Esophagus (tissue), 2 donors: Measurements from ENCODE around the gene TMIE. TPM values are rescaled to one million over a fixed set of nuclear protein-coding genes. Genes with fewer than 3 reads are reported as not detected.

ENCODE experiments used
- H3K27ac ChIP-seq, 2 donors: one replicate each; pipeline ENCODE4 v1.5.1; 2013; ENCODE audit warnings: low read depth in 2 of 2, mild to moderate bottlenecking in 2 of 2, inconsistent platforms in 1 of 2, low read length in 1 of 2, moderate library complexity in 1 of 2
- H3K27me3 ChIP-seq, 2 donors: one replicate each; pipeline ENCODE4 v1.6.1; 2013; ENCODE audit warnings: low read length in 2 of 2, control low read depth in 1 of 2, mild to moderate bottlenecking in 1 of 2; ENCODE audit not compliant: insufficient read depth in 2 of 2, control insufficient read depth in 1 of 2
- H3K36me3 ChIP-seq, 2 donors: one replicate each; pipeline ENCODE4 v1.6.1; 2013; ENCODE audit warnings: low read length in 1 of 2; ENCODE audit not compliant: control insufficient read depth in 2 of 2, insufficient read depth in 2 of 2
- H3K4me1 ChIP-seq, 2 donors: one replicate each; pipeline ENCODE4 v1.6.1; 2013; ENCODE audit warnings: low read length in 1 of 2; ENCODE audit not compliant: control insufficient read depth in 2 of 2, insufficient read depth in 2 of 2
- H3K4me3 ChIP-seq, 2 donors: one replicate each; pipeline ENCODE4 v1.5.1; 2013; ENCODE audit warnings: low read length in 2 of 2, mild to moderate bottlenecking in 2 of 2, low read depth in 1 of 2, moderate library complexity in 1 of 2
- H3K9me3 ChIP-seq, 2 donors: one replicate each; pipeline ENCODE4 v1.6.1; 2013; ENCODE audit warnings: mild to moderate bottlenecking in 2 of 2, low read depth in 1 of 2, low read length in 1 of 2, moderate library complexity in 1 of 2; ENCODE audit not compliant: control insufficient read depth in 2 of 2, insufficient read depth in 1 of 2
- WGBS, 2 donors: extraction: QIAGEN DNeasy Blood & Tissue Kit; methylation state at CpG; one replicate each; pipeline ENCODE4 v1.1.7; 2013; 5-methylcytosine and 5-hydroxymethylcytosine counted together
- polyA plus RNA-seq, 2 donors: library from polyadenylated mRNA; stranded (reverse); fragments of 200-250 nt; gene quantifications; one replicate each; pipeline ENCODE4 v1.2.3, GENCODE V29; 2013
- donor health status: healthy with polysubstance abuse.
- donor health status: Bipolar disorder and iron deficiency.

Gene TMIE
- polyA plus RNA-seq, 2 donors = 1.2 to 2.5 TPM

GRCh38 chr3:46669191-46669999 is 31.8 kb upstream of the TMIE start:
- H3K27me3 ChIP-seq = no peaks in the 10 kb centered on the region
- WGBS, 2 donors = 74 to 77% methylated on average over 9 of the region's 9 CpGs
- peaks cover 11 to 35% of the 10 kb centered on the region in 2 donors for H3K36me3 ChIP-seq

GRCh38 chr3:46670000-46670890 is 30.9 kb upstream of the TMIE start:
- no peaks in the 10 kb centered on the region for H3K4me1 ChIP-seq
- 82 to 85% methylated on average over 17 of the region's 17 CpGs for WGBS, 2 donors
- no peaks in the 10 kb centered on the region for H3K9me3 ChIP-seq
- no peaks in the 10 kb centered on the region for H3K27me3 ChIP-seq
- peaks cover 14 to 43% of the 10 kb centered on the region in 2 donors for H3K36me3 ChIP-seq
- H3K4me3 ChIP-seq = no peak overlapping the region
- H3K27ac ChIP-seq = no peak overlapping the region

More at GRCh38 chr3:46669191-46669999, 31.8 kb upstream of the TMIE start:
- H3K4me3 ChIP-seq = no peak overlapping the region
- H3K27ac ChIP-seq = no peak overlapping the region
- H3K9me3 ChIP-seq = no peaks in the 10 kb centered on the region
- no peaks in the 10 kb centered on the region for H3K4me1 ChIP-seq

- no peaks in the 10 kb centered on the region for H3K4me1 ChIP-seq
- peaks cover 17 to 50% of the 10 kb centered on the region in 2 donors for H3K36me3 ChIP-seq
- 94 to 96% methylated on average over 4 of the region's 4 CpGs for WGBS, 2 donors
- no peaks in the 10 kb centered on the region for H3K27me3 ChIP-seq
- no peak overlapping the region for H3K27ac ChIP-seq
- no peak overlapping the region for H3K4me3 ChIP-seq
- H3K9me3 ChIP-seq = no peaks in the 10 kb centered on the region
These were observed 30.2 kb upstream of the TMIE start for GRCh38 chr3:46670891-46671427.

GRCh38 chr3:46671541-46672348 is 29.4 kb upstream of the TMIE start:
- 90 to 93% methylated on average over 25 of the region's 25 CpGs for WGBS, 2 donors
- no peaks in the 10 kb centered on the region for H3K9me3 ChIP-seq
- H3K4me3 ChIP-seq = no peak overlapping the region
- peaks cover 0 to 2% of the 10 kb centered on the region in 2 donors for H3K4me1 ChIP-seq
- H3K27ac ChIP-seq = no peak overlapping the region
- no peaks in the 10 kb centered on the region for H3K27me3 ChIP-seq
- peaks cover 17 to 56% of the 10 kb centered on the region in 2 donors for H3K36me3 ChIP-seq

- peaks cover 0 to 2% of the 10 kb centered on the region in 2 donors for H3K4me1 ChIP-seq
- H3K9me3 ChIP-seq = no peaks in the 10 kb centered on the region
- 92 to 94% methylated on average over 6 of the region's 6 CpGs for WGBS, 2 donors
- no peaks in the 10 kb centered on the region for H3K27me3 ChIP-seq
- no peak overlapping the region for H3K4me3 ChIP-seq
- H3K36me3 ChIP-seq = peaks cover 17 to 61% of the 10 kb centered on the region in 2 donors
- no peak overlapping the region for H3K27ac ChIP-seq
These were observed 28.9 kb upstream of the TMIE start for GRCh38 chr3:46672349-46672695.

- Histone ChIP-seq H3K9me3 (no peaks in the 10 kb centered on the region), H3K27me3 (no peaks in the 10 kb centered on the region), H3K27ac (no peak overlapping the region), H3K4me1 (peaks cover 0 to 2% of the 10 kb centered on the region in 2 donors), H3K4me3 (no peak overlapping the region), H3K36me3 (peaks cover 17 to 64% of the 10 kb centered on the region in 2 donors)
- 87 to 88% methylated on average over 10 of the region's 10 CpGs for WGBS, 2 donors
These were observed 27.8 kb upstream of the TMIE start for GRCh38 chr3:46673151-46674030.

- Histone ChIP-seq H3K27me3 (no peaks in the 10 kb centered on the region), H3K9me3 (no peaks in the 10 kb centered on the region), H3K36me3 (peaks cover 17 to 72% of the 10 kb centered on the region in 2 donors), H3K4me3 (no peak overlapping the region), H3K4me1 (peaks cover 0 to 2% of the 10 kb centered on the region in 2 donors), H3K27ac (no peak overlapping the region)
- WGBS, 2 donors = 89 to 93% methylated on average over 12 of the region's 12 CpGs
These were observed 27.0 kb upstream of the TMIE start for GRCh38 chr3:46674031-46674845.

- Histone ChIP-seq H3K4me3 (no peak overlapping the region), H3K4me1 (peaks cover 0 to 2% of the 10 kb centered on the region in 2 donors), H3K27ac (no peak overlapping the region), H3K27me3 (no peaks in the 10 kb centered on the region), H3K9me3 (no peaks in the 10 kb centered on the region), H3K36me3 (peaks cover 17 to 78% of the 10 kb centered on the region in 2 donors)
- WGBS, 2 donors = 94 to 95% methylated on average over 6 of the region's 6 CpGs
These were observed 25.8 kb upstream of the TMIE start for GRCh38 chr3:46675426-46675825.
